ENCODE measurements around the gene LYRM2.

DNA sequence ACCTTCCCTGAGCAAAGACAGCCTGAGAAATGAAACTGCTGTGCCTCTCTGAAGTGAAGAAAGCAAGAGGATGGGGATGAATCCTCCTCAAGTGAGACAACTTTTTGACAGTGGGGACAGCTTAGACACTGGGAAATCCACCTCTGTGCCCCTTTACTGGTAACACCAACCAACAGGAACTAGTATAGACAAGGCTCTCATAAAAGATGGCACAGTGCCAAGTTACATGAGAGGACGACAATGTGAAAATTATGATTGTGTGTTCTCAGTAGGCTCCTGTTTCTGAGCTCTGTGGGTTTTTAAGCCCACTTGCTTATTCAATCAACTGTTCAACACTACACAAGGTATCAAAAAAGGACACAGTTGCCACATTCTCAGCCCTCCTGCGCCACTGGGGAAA lies 41.6 kb upstream of the LYRM2 start:
- TF ChIP-seq, protein P1, sequence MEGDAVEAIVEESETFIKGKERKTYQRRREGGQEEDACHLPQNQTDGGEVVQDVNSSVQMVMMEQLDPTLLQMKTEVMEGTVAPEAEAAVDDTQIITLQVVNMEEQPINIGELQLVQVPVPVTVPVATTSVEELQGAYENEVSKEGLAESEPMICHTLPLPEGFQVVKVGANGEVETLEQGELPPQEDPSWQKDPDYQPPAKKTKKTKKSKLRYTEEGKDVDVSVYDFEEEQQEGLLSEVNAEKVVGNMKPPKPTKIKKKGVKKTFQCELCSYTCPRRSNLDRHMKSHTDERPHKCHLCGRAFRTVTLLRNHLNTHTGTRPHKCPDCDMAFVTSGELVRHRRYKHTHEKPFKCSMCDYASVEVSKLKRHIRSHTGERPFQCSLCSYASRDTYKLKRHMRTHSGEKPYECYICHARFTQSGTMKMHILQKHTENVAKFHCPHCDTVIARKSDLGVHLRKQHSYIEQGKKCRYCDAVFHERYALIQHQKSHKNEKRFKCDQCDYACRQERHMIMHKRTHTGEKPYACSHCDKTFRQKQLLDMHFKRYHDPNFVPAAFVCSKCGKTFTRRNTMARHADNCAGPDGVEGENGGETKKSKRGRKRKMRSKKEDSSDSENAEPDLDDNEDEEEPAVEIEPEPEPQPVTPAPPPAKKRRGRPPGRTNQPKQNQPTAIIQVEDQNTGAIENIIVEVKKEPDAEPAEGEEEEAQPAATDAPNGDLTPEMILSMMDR (IDR thresholded peaks at IDR 0.05; ENCODE audit: insufficient read depth, low read length, poor library complexity, severe bottlenecking) = no peak
- TF ChIP-seq EZH2phosphoT487 (conservative IDR thresholded peaks at IDR 0.05; ENCODE audit: low read length) = no peak

Measured in SU-DHL-6 (cell line).